GM18520 (cell line): ENCODE results near the gene CFLAR.

Experiments
- ATAC-seq: cut with Tn5 transposase; IDR thresholded peaks from one replicate; pipeline ENCODE4 v1.9.1; 2021; ENCODE audit not compliant: unreplicated experiment

Gene CFLAR

DNA sequence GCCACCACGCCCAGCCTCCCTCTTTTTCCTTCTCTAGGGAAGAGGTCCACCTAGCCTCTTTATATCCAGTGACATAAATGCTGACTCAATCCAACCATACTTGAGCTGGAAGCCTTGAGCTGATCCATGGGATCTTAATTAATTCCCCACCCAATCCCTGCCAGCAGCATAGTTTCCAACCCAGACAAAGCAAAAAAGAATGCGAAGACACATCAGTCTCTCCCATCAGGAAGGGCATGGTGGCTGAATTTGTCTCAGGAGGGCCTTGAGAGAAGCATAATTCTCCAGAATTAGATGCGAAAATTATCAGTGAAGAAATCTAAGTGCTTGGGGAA lies 89.5 kb downstream of the CFLAR start:
- no peak for ATAC-seq

DNA sequence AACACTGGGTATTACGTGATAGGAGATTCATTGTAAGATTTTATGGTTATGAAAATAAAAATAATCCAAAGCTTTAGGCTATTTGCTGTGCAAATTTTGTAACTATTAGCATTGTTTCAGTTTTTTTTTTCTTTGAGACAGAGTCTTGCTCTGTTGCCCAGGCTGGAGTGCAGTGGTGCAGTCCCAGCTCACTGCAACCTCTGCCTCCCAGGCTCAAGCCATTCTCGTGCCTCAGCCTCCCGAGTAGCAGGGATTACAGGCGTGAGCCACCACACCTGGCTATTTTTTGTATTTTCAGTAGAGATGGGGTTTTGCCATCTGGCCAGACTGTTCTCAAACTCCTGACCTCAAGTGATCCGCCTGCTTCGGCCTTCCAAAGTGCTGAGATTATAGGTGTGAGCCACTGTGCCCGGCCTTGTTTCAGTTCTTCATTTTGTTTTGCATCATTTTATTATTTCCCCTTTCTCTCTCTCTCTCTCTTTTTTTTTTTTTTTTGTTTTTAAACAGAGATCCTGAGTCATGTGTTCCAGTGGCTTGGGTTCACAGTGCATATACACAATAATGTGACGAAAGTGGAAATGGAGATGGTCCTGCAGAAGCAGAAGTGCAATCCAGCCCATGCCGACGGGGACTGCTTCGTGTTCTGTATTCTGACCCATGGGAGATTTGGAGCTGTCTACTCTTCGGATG lies 92.7 kb downstream of the CFLAR start:
- ATAC-seq, result peak; percentile 45

DNA sequence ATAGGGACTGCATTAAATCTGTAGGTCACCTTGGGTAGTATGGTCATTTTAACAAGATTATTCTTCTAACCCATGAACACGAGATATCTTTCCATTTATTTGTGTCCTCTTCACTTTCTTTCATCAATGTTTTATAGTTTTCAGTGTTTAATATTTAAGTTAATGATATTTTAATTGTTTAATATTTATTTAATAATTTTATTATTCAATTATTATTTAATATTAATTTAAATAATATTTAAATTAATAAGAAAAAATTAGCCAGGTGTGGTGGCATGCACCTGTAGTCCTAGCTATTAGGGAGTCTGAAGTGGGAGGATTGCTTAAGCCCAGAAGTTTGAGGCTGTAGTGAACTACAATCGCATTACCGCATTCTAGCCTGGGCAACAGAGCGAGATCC lies 100.0 kb downstream of the CFLAR start:
- ATAC-seq, result no peak

DNA sequence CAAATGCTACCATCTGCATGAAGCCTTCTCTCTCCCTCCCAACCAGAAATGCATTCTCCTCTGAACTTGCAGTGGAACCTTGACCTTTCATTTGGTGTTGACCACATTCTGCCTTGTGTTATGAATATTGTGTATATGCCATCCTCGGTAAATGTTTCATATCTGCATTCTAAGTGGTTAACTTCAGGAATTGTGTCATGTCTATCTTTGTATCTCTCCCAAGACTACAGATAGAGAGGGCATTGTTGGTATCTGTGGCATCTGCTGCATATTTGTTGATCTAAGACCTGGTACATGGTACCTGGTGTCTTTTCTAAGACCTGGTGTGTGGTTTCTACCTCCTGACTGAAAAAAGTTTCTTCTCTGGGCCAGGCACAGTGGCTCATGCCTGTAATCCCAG lies 101.0 kb downstream of the CFLAR start:
- ATAC-seq, result no peak

DNA sequence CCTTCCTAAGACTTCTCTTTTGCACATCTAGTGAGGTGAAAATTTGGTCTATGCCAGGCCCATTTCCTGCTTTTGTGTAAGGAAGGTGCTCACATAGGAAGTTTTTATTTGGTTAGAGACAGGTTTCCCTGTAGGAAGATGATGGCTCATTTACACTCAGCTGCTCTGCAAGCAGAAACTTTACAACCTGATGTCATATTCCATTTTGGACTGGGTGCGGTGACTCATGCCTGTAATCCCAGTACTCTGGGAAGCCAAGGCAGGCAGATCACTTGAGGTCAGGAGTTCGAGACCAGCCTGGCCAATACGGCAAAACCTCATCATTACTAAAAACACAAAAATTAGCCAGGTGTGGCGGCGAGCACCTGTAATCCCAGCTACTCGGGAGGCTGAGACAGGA lies 102.8 kb downstream of the CFLAR start:
- no peak for ATAC-seq

DNA sequence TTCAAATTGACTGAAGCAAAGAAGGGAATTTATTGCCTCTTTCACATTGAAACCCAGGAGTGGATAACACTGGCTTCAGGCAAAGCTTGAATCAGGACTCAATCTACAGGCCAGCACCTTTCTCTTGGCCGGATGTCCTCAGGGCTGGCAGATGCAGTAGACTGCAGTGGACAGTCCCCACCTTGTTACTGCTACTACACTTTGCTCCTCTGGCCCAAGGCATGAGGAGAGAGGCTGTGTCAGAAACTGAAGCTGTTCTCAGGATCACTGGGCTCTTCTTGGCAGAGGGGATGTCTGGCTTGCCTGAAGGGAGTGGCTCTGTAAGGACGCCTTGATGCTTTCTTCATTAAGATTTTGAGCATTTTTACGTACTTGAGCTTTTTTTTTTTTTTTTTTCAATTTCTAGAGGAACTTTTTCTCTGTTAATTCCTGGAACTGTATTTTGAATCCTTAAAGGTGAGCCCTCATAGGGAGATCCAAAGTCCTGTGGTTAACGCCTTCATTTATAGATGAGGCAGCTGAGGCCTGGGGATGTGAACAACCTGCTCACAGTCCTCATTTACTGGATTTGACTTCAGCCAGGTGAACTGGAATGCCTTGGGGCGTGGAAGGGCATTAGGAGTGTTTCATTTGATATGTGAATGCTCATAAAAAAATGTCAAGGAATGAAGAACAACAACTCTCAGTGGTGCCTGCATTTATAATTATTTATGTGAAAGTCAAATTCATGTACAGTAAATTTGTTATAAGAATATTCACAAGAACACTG lies 103.5 kb downstream of the CFLAR start:
- ATAC-seq, result no peak

DNA sequence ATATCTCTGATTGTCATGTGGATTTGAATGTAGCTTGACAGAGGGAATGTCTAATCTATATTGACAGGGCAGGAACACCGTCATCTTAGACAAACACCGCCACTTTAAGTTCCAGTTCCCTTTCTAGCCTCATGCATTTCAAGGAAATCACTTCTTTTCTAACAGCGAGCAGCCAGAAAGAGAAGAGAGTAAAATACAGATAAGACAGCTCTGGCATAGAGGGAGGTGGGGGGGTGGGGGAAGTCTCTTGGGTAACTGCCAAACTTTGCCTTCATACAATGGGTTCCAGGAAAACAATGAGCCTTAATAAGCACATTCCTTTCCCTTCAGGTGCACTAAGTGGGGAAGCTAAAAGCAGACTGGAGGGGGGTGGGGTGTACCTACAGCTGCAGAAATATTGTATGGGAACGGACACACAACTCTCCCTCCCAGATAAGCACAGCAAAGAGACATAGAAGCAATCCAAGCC lies 104.2 kb downstream of the CFLAR start:
- no peak for ATAC-seq

DNA sequence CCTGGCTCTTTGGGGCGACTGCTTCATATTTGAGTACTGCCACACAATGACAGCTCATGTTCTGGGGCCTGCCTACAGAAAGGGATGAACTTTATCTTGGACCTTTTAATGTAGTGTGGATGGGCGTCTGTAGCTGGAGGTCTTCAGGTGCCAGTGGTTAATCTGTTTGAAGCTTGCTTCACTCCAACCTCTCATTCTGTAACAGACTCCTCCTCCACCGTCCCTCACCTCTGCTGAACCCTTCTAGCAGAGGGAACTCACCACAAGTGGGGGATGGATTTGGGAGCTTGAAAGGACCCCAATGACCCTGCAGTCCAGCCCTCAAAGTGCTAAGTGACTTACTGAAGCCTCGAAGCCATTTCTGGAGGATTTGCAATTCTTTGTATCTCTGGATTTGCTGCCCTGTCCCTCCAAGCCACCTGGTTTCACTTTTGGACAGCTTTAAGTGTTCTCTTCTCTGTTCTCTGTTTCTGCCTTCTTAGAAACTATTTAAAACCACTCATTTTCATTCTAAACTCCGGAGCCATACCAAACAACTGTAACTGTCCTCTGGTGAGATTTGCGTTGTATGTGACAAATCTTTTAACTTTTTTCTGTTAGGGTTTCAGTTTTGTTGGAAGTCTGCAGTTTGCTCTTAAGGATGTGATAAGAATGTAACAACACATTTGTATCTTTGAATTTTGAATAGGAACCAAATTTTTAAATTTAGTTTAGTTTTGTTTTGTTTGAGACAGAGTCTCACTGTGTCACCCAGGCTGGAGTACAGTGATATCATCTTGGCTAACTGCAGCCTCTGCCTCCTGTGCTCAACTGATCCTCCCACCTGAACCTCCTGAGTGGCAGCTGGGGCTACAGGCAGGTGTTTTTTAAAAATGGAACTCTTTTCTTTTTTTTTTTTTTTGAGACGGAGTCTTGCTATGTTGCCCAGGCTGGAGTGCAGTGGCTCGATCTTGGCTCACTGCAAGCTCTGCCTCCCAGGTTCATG lies 107.4 kb downstream of the CFLAR start:
- ATAC-seq, result peak; percentile 88
